NCI-H1417 (cell line): ENCODE results near the gene LOXHD1.

Experiments
- DNase-seq, 3 experiments: peaks; one replicate each; lab custom pipeline; 2025; lab: John Stamatoyannopoulos, UW

Gene LOXHD1

GRCh38 chr18:46577546-46577945 lies 79.5 kb downstream of the LOXHD1 start:
- DNase-seq = no peak

- DNase-seq = no peak
Observed at GRCh38 chr18:46575851-46576250, 81.2 kb downstream of the LOXHD1 start.

- no peak for DNase-seq
Observed at GRCh38 chr18:46574743-46575115, 82.3 kb downstream of the LOXHD1 start.

GRCh38 chr18:46574000-46574742 lies 82.8 kb downstream of the LOXHD1 start:
- DNase-seq = no peak

GRCh38 chr18:46573156-46573555 lies 83.9 kb downstream of the LOXHD1 start:
- no peak for DNase-seq

- no peak for DNase-seq
Observed at GRCh38 chr18:46571756-46572155, 85.3 kb downstream of the LOXHD1 start.

GRCh38 chr18:46570666-46571065 lies 86.4 kb downstream of the LOXHD1 start:
- no peak for DNase-seq

- DNase-seq = no peak
Observed at GRCh38 chr18:46570134-46570533, 86.9 kb downstream of the LOXHD1 start.

GRCh38 chr18:46569211-46569610 lies 87.8 kb downstream of the LOXHD1 start:
- DNase-seq = no peak

GRCh38 chr18:46567196-46567595 lies 89.8 kb downstream of the LOXHD1 start:
- no peak for DNase-seq

GRCh38 chr18:46566111-46566510 lies 90.9 kb downstream of the LOXHD1 start:
- DNase-seq = no peak

- DNase-seq = no peak
Observed at GRCh38 chr18:46565256-46565655, 91.8 kb downstream of the LOXHD1 start.

GRCh38 chr18:46563317-46563716 lies 93.7 kb downstream of the LOXHD1 start:
- DNase-seq = peak in 2 of 3 experiments; percentile 28 to 48

- no peak for DNase-seq
Observed at GRCh38 chr18:46562674-46563192, 94.3 kb downstream of the LOXHD1 start.

GRCh38 chr18:46560671-46561045 lies 96.4 kb downstream of the LOXHD1 start:
- DNase-seq = no peak

GRCh38 chr18:46559946-46560670 lies 96.9 kb downstream of the LOXHD1 start:
- DNase-seq = no peak

- no peak for DNase-seq
Observed at GRCh38 chr18:46559296-46559695, 97.7 kb downstream of the LOXHD1 start.

- no peak for DNase-seq
Observed at GRCh38 chr18:46556590-46557206, 100.3 kb downstream of the LOXHD1 start.

GRCh38 chr18:46555724-46556123 lies 101.3 kb downstream of the LOXHD1 start:
- peak in 2 of 3 experiments; percentile 24 to 38 for DNase-seq

- DNase-seq = no peak
Observed at GRCh38 chr18:46555213-46555612, 101.8 kb downstream of the LOXHD1 start.

- DNase-seq = no peak
Observed at GRCh38 chr18:46554406-46555080, 102.5 kb downstream of the LOXHD1 start.

- DNase-seq = no peak
Observed at GRCh38 chr18:46550609-46551008, 106.4 kb downstream of the LOXHD1 start.
